ENCODE measurements around the gene MAPRE3.
"Not testable (repeated sequence)": the region's sequence is repeated elsewhere in the genome, so short reads cannot be mapped to it uniquely, and the experiment has no call there.

The MAPRE3 gene

GRCh38 chr2:27072920-27073319 is 102.5 kb downstream of the MAPRE3 start:
- H3K4me1 ChIP-seq (ENCODE audit: control insufficient read depth in 2 of 2, insufficient read depth in 2 of 2, low read length in 2 of 2) = peaks cover 22 to 28% of the 10 kb centered on the region in 2 donors
- H3K27me3 ChIP-seq (ENCODE audit: control insufficient read depth in 2 of 2, insufficient read depth in 2 of 2, low read length in 2 of 2) = no peaks in the 10 kb centered on the region
- H3K27ac ChIP-seq (ENCODE audit: low read depth in 2 of 2, low read length in 2 of 2) = peak overlapping the region; percentile 86 to 95
- H3K9me3 ChIP-seq (ENCODE audit: control insufficient read depth in 2 of 2, low read length in 2 of 2) = no peaks in the 10 kb centered on the region
- H3K36me3 ChIP-seq (ENCODE audit: control insufficient read depth in 2 of 2, insufficient read depth in 2 of 2, low read length in 2 of 2) = peaks cover 12 to 13% of the 10 kb centered on the region in 2 donors
- no peak overlapping the region for H3K4me3 ChIP-seq (ENCODE audit: low read length in 2 of 2)
- H3K9ac ChIP-seq (ENCODE audit: low read depth in 1 of 2, low read length in 2 of 2) = peak overlapping the region in 1 of 2 donors; percentile 20

GRCh38 chr2:27073782-27074181 is 103.3 kb downstream of the MAPRE3 start:
- peaks cover 22 to 28% of the 10 kb centered on the region in 2 donors for H3K4me1 ChIP-seq (ENCODE audit: control insufficient read depth in 2 of 2, insufficient read depth in 2 of 2, low read length in 2 of 2)
- H3K9ac ChIP-seq (ENCODE audit: low read depth in 1 of 2, low read length in 2 of 2) = no peak overlapping the region
- H3K27ac ChIP-seq (ENCODE audit: low read depth in 2 of 2, low read length in 2 of 2) = peak overlapping the region; percentile 24 to 95
- H3K36me3 ChIP-seq (ENCODE audit: control insufficient read depth in 2 of 2, insufficient read depth in 2 of 2, low read length in 2 of 2) = peaks cover 4 to 6% of the 10 kb centered on the region in 2 donors
- H3K27me3 ChIP-seq (ENCODE audit: control insufficient read depth in 2 of 2, insufficient read depth in 2 of 2, low read length in 2 of 2) = no peaks in the 10 kb centered on the region
- no peaks in the 10 kb centered on the region for H3K9me3 ChIP-seq (ENCODE audit: control insufficient read depth in 2 of 2, low read length in 2 of 2)
- no peak overlapping the region for H3K4me3 ChIP-seq (ENCODE audit: low read length in 2 of 2)

DNA sequence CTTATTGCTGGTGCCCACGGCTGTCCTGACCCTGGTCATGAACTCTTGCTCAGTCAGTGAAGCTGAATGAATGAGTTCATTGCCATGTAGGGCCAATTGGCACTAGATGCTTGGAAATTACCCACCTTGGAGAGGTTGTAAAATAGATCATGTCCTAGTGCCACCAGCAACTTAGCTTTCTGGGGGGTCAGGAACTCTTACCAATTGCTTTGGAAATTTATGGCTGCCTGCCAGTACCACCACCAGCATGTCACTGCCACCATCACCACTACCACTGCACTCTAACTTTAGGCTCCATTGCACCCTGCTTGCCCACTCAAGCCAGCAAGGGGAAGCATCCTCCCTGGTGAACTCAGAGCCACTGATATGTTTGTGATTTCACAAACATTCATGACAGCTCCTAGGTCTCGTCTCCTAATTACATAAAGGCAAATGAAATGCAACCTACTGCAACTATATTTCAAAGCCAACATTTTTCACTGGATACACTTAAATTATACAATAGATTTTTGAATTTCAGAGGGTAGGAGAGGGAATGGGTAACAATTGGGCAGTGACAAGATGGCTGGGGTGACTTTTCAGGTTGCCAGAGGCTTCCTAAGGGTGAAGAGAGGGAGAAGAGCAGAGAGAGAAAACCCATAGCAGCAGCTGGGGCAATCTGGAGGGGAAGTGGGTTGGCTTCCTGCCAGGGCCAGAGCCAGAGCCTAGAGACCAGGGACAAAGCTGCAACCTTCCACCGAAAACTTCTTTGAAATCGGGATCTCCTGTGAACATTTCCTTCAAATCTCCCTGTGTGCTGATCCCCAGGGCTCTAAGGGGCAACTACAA is 104.5 kb downstream of the MAPRE3 start:
- Histone ChIP-seq H3K9ac (ENCODE audit: low read depth in 1 of 2, low read length in 2 of 2) (peak overlapping the region in 1 of 2 donors; percentile 17), H3K9me3 (ENCODE audit: control insufficient read depth in 2 of 2, low read length in 2 of 2) (no peaks in the 10 kb centered on the region), H3K4me3 (ENCODE audit: low read length in 2 of 2) (no peak overlapping the region), H3K4me1 (ENCODE audit: control insufficient read depth in 2 of 2, insufficient read depth in 2 of 2, low read length in 2 of 2) (peaks cover 19 to 24% of the 10 kb centered on the region in 2 donors), H3K36me3 (ENCODE audit: control insufficient read depth in 2 of 2, insufficient read depth in 2 of 2, low read length in 2 of 2) (no peaks in the 10 kb centered on the region), H3K27me3 (ENCODE audit: control insufficient read depth in 2 of 2, insufficient read depth in 2 of 2, low read length in 2 of 2) (no peaks in the 10 kb centered on the region), H3K27ac (ENCODE audit: low read depth in 2 of 2, low read length in 2 of 2) (peak overlapping the region in 1 of 2 donors; percentile 95)

GRCh38 chr2:27075566-27075871 is 105.1 kb downstream of the MAPRE3 start:
- not testable (repeated sequence) for H3K9ac ChIP-seq (ENCODE audit: low read depth in 1 of 2, low read length in 2 of 2); H3K4me3 ChIP-seq (ENCODE audit: low read length in 2 of 2); H3K36me3 ChIP-seq (ENCODE audit: control insufficient read depth in 2 of 2, insufficient read depth in 2 of 2, low read length in 2 of 2); H3K27me3 ChIP-seq (ENCODE audit: control insufficient read depth in 2 of 2, insufficient read depth in 2 of 2, low read length in 2 of 2); H3K9me3 ChIP-seq (ENCODE audit: control insufficient read depth in 2 of 2, low read length in 2 of 2)
- Histone ChIP-seq H3K27ac (ENCODE audit: low read depth in 2 of 2, low read length in 2 of 2) (peak overlapping the region in 1 of 2 donors; percentile 95), H3K4me1 (ENCODE audit: control insufficient read depth in 2 of 2, insufficient read depth in 2 of 2, low read length in 2 of 2) (peaks cover 14 to 21% of the 10 kb centered on the region in 2 donors)

GRCh38 chr2:27076323-27076722 is 105.9 kb downstream of the MAPRE3 start:
- Histone ChIP-seq H3K4me1 (ENCODE audit: control insufficient read depth in 2 of 2, insufficient read depth in 2 of 2, low read length in 2 of 2) (peaks cover 16 to 21% of the 10 kb centered on the region in 2 donors), H3K27me3 (ENCODE audit: control insufficient read depth in 2 of 2, insufficient read depth in 2 of 2, low read length in 2 of 2) (no peaks in the 10 kb centered on the region), H3K36me3 (ENCODE audit: control insufficient read depth in 2 of 2, insufficient read depth in 2 of 2, low read length in 2 of 2) (no peaks in the 10 kb centered on the region), H3K9ac (ENCODE audit: low read depth in 1 of 2, low read length in 2 of 2) (no peak overlapping the region), H3K27ac (ENCODE audit: low read depth in 2 of 2, low read length in 2 of 2) (peak overlapping the region in 1 of 2 donors; percentile 95), H3K9me3 (ENCODE audit: control insufficient read depth in 2 of 2, low read length in 2 of 2) (no peaks in the 10 kb centered on the region), H3K4me3 (ENCODE audit: low read length in 2 of 2) (no peak overlapping the region)
